Natural killer cell treated with Interleukin-12 subunit alpha and Interleukin-12 subunit beta and Interleukin-15 and Interleukin-18, amount 100 ng/mL, for 72 hours (primary cell): ENCODE results near the gene ABCB6. TPM values are rescaled to one million over a fixed set of nuclear protein-coding genes. Genes with fewer than 3 reads are reported as not detected.

Source experiments
- ATAC-seq, 2 donors: fragments of 150-1000 bp; cut with Tn5 transposase in 1 of 2; sonication (Bioruptor Pico), chemical (Tn5 transposase) in 1 of 2; 2 replicates each; pipeline ENCODE4 v1.10.0; 2021
- DNase-seq: peaks from one replicate; pipeline ENCODE4 v3.0.0; 2022; ENCODE audit warnings: low spot score
- H3K27ac Mint-ChIP-seq, 2 donors: 1 replicate in 1 of 2; 2 replicates in 1 of 2; pipeline ENCODE4 v1.8.0; 2022; ENCODE audit warnings: mixed read lengths in 2 of 2, mild to moderate bottlenecking in 1 of 2, moderate library complexity in 1 of 2
- H3K27me3 Mint-ChIP-seq, 2 donors: 1 replicate in 1 of 2; 2 replicates in 1 of 2; pipeline ENCODE4 v1.8.0; 2022; ENCODE audit warnings: mixed read lengths in 2 of 2
- H3K36me3 Mint-ChIP-seq: one replicate; pipeline ENCODE4 v1.8.0; 2022; ENCODE audit warnings: mixed read lengths
- H3K4me1 Mint-ChIP-seq, 2 donors: 1 replicate in 1 of 2; 2 replicates in 1 of 2; pipeline ENCODE4 v1.8.0; 2022; ENCODE audit warnings: low read depth in 2 of 2, mixed read lengths in 2 of 2, mild to moderate bottlenecking in 1 of 2
- H3K4me3 Mint-ChIP-seq: one replicate; pipeline ENCODE4 v1.8.0; 2022; ENCODE audit warnings: mixed read lengths
- H3K9me3 Mint-ChIP-seq: 2 replicates; pipeline ENCODE4 v1.8.0; 2022; ENCODE audit warnings: mixed read lengths
- total RNA-seq, 2 donors: library from RNA; stranded (reverse); gene quantifications; one replicate each; pipeline ENCODE4 v1.2.3, GENCODE V29; 2022

ABCB6 gene
- total RNA-seq, 2 donors from 2014 or later = 16.7 to 18.1 TPM

GRCh38 chr2:219213486-219214071 is 5.2 kb downstream of the ABCB6 start:
- ATAC-seq = no peak
- H3K9me3 Mint-ChIP-seq = no peaks in the 10 kb centered on the region
- H3K4me1 Mint-ChIP-seq = peaks cover 5 to 24% of the 10 kb centered on the region in 2 donors
- no peak overlapping the region for H3K4me3 Mint-ChIP-seq
- H3K36me3 Mint-ChIP-seq = no peaks in the 10 kb centered on the region
- H3K27me3 Mint-ChIP-seq = no peaks in the 10 kb centered on the region
- H3K27ac Mint-ChIP-seq = no peak overlapping the region
- DNase-seq = no peak

- Mint-ChIP-seq H3K27me3 (no peaks in the 10 kb centered on the region), H3K4me3 (no peak overlapping the region), H3K27ac (no peak overlapping the region), H3K9me3 (no peaks in the 10 kb centered on the region), H3K36me3 (no peaks in the 10 kb centered on the region), H3K4me1 (peaks cover 10 to 26% of the 10 kb centered on the region in 2 donors)
- DNase-seq (no peak), ATAC-seq (no peak)
Measured at GRCh38 chr2:219213026-219213415, 5.7 kb downstream of the ABCB6 start.

- H3K36me3 Mint-ChIP-seq = no peaks in the 10 kb centered on the region
- peak overlapping the region in 1 of 2 donors; percentile 62 for H3K27ac Mint-ChIP-seq
- no peak for DNase-seq
Measured at GRCh38 chr2:219210886-219211362, 7.8 kb downstream of the ABCB6 start.

GRCh38 chr2:219210196-219210885 is 8.4 kb downstream of the ABCB6 start:
- Mint-ChIP-seq H3K4me1 (peaks cover 21 to 23% of the 10 kb centered on the region in 2 donors), H3K27me3 (no peaks in the 10 kb centered on the region), H3K27ac (peak overlapping the region; percentile 62 to 70), H3K9me3 (no peaks in the 10 kb centered on the region), H3K36me3 (no peaks in the 10 kb centered on the region), H3K4me3 (peak overlapping the region; percentile 33)
- no peak for ATAC-seq
- no peak for DNase-seq

More at GRCh38 chr2:219210886-219211362, 7.8 kb downstream of the ABCB6 start:
- Mint-ChIP-seq H3K9me3 (no peaks in the 10 kb centered on the region), H3K4me1 (peaks cover 20 to 23% of the 10 kb centered on the region in 2 donors), H3K4me3 (no peak overlapping the region), H3K27me3 (no peaks in the 10 kb centered on the region)
- no peak for ATAC-seq

- no peak for DNase-seq
- Mint-ChIP-seq H3K9me3 (no peaks in the 10 kb centered on the region), H3K27ac (peak overlapping the region; percentile 62 to 70), H3K36me3 (no peaks in the 10 kb centered on the region), H3K4me1 (peaks cover 20 to 21% of the 10 kb centered on the region in 2 donors), H3K27me3 (no peaks in the 10 kb centered on the region), H3K4me3 (peak overlapping the region; percentile 33)
- ATAC-seq = no peak
Measured at GRCh38 chr2:219209236-219210195, 9.2 kb downstream of the ABCB6 start.

GRCh38 chr2:219207884-219208740 is 10.6 kb downstream of the ABCB6 start:
- DNase-seq (no peak), ATAC-seq (no peak)
- Mint-ChIP-seq H3K36me3 (no peaks in the 10 kb centered on the region), H3K9me3 (no peaks in the 10 kb centered on the region), H3K4me1 (peaks cover 20 to 21% of the 10 kb centered on the region in 2 donors), H3K4me3 (peak overlapping the region; percentile 82), H3K27ac (peak overlapping the region; percentile 63 to 73), H3K27me3 (no peaks in the 10 kb centered on the region)

GRCh38 chr2:219207134-219207883 is 11.4 kb downstream of the ABCB6 start:
- ATAC-seq (no peak), DNase-seq (no peak)
- Mint-ChIP-seq H3K36me3 (no peaks in the 10 kb centered on the region), H3K27me3 (no peaks in the 10 kb centered on the region), H3K9me3 (no peaks in the 10 kb centered on the region), H3K4me3 (peak overlapping the region; percentile 82), H3K4me1 (peaks cover 20 to 21% of the 10 kb centered on the region in 2 donors), H3K27ac (peak overlapping the region; percentile 63 to 73)

GRCh38 chr2:219206328-219207133 is 12.2 kb downstream of the ABCB6 start, which contains the start of gene ZFAND2B:
TSS of gene ZFAND2B (plus strand) at chr2:219206782. CDS start at chr2:219206988, 206 bp downstream.
- peak; percentile 96 for DNase-seq
- Mint-ChIP-seq H3K36me3 (no peaks in the 10 kb centered on the region), H3K9me3 (no peaks in the 10 kb centered on the region), H3K4me1 (peaks cover 20 to 21% of the 10 kb centered on the region in 2 donors), H3K27me3 (no peaks in the 10 kb centered on the region), H3K27ac (peak within 1 kb of the TSS; percentile 88 to 96), H3K4me3 (peak within 1 kb of the TSS; percentile 82)
- ATAC-seq = peak; percentile 98

GRCh38 chr2:219205981-219206327 is 12.8 kb downstream of the ABCB6 start:
- peak overlapping the region; percentile 88 to 96 for H3K27ac Mint-ChIP-seq
- H3K9me3 Mint-ChIP-seq = no peaks in the 10 kb centered on the region
- H3K27me3 Mint-ChIP-seq = no peaks in the 10 kb centered on the region
- no peaks in the 10 kb centered on the region for H3K36me3 Mint-ChIP-seq
- peaks cover 17 to 21% of the 10 kb centered on the region in 2 donors for H3K4me1 Mint-ChIP-seq
- DNase-seq (no peak), ATAC-seq (no peak)
- H3K4me3 Mint-ChIP-seq = peak overlapping the region; percentile 82

GRCh38 chr2:219205165-219205538 is 13.6 kb downstream of the ABCB6 start:
- Mint-ChIP-seq H3K4me1 (peaks cover 24 to 27% of the 10 kb centered on the region in 2 donors), H3K9me3 (no peaks in the 10 kb centered on the region), H3K4me3 (peak overlapping the region; percentile 82), H3K36me3 (no peaks in the 10 kb centered on the region), H3K27ac (peak overlapping the region; percentile 88 to 96), H3K27me3 (no peaks in the 10 kb centered on the region)
- DNase-seq (no peak), ATAC-seq (no peak)

GRCh38 chr2:219204425-219205164 is 14.2 kb downstream of the ABCB6 start:
- no peak for DNase-seq
- Mint-ChIP-seq H3K27ac (peak overlapping the region in 1 of 2 donors; percentile 96), H3K4me1 (peaks cover 20 to 28% of the 10 kb centered on the region in 2 donors)

More at GRCh38 chr2:219204425-219205164, 14.2 kb downstream of the ABCB6 start:
- Mint-ChIP-seq H3K4me3 (peak overlapping the region; percentile 82), H3K36me3 (no peaks in the 10 kb centered on the region), H3K9me3 (no peaks in the 10 kb centered on the region), H3K27me3 (peaks cover 0 to 1% of the 10 kb centered on the region in 2 donors)
- ATAC-seq = no peak
